Endodermal cell (in vitro differentiated cells): ENCODE measurements around the gene OTUD7B. TPM values are rescaled to one million over a fixed set of nuclear protein-coding genes. Genes with fewer than 3 reads are reported as not detected.

Source experiments
- DNase-seq: peaks from one replicate; pipeline ENCODE4 v3.0.0-alpha.2; 2017
- H3K27ac ChIP-seq: 2 replicates; pipeline ENCODE4 v1.5.1; 2013; ENCODE audit warnings: mild to moderate bottlenecking, low read depth, low read length, moderate library complexity
- H3K27me3 ChIP-seq: 2 replicates; pipeline ENCODE4 v1.6.1; 2013; ENCODE audit warnings: mild to moderate bottlenecking, low read length, moderate library complexity; ENCODE audit not compliant: insufficient read depth, control insufficient read depth, poor library complexity, severe bottlenecking
- H3K36me3 ChIP-seq: 2 replicates; pipeline ENCODE4 v1.7.0; 2013; ENCODE audit warnings: mild to moderate bottlenecking, low read length, moderate library complexity; ENCODE audit not compliant: control insufficient read depth, insufficient read depth
- H3K4me1 ChIP-seq: one replicate; pipeline ENCODE4 v1.7.0; 2013; ENCODE audit warnings: low read length; ENCODE audit not compliant: control insufficient read depth, insufficient read depth
- H3K4me3 ChIP-seq: 2 replicates; pipeline ENCODE4 v1.5.1; 2013; ENCODE audit warnings: mild to moderate bottlenecking, low read length, moderate library complexity
- H3K9ac ChIP-seq: 2 replicates; pipeline ENCODE4 v1.6.1; 2013; ENCODE audit warnings: mild to moderate bottlenecking, low read length, moderate library complexity; ENCODE audit not compliant: poor library complexity, severe bottlenecking; ENCODE audit errors: extremely low read depth
- H3K9me3 ChIP-seq: 2 replicates; pipeline ENCODE4 v1.6.1; 2013; ENCODE audit warnings: mild to moderate bottlenecking, low read length, moderate library complexity; ENCODE audit not compliant: control insufficient read depth
- H3K27ac Mint-ChIP-seq: 2 replicates; pipeline ENCODE4 v1.8.0; 2020; ENCODE audit warnings: mixed read lengths
- H3K27me3 Mint-ChIP-seq: 2 replicates; pipeline ENCODE4 v1.8.0; 2021; ENCODE audit warnings: mild to moderate bottlenecking, mixed read lengths; ENCODE audit not compliant: insufficient read depth
- H3K36me3 Mint-ChIP-seq: 2 replicates; pipeline ENCODE4 v1.8.0; 2020; ENCODE audit warnings: low read depth, mixed read lengths
- H3K4me1 Mint-ChIP-seq: 2 replicates; pipeline ENCODE4 v1.8.0; 2020; ENCODE audit warnings: mixed read lengths
- H3K4me3 Mint-ChIP-seq: 2 replicates; pipeline ENCODE4 v1.8.0; 2020; ENCODE audit warnings: mild to moderate bottlenecking, moderate library complexity, mixed read lengths
- H3K9me3 Mint-ChIP-seq: 2 replicates; pipeline ENCODE4 v1.8.0; 2020; ENCODE audit warnings: mild to moderate bottlenecking, mixed read lengths
- WGBS, 2 experiments: methylation state at CpG; one replicate each; pipeline versions ENCODE4 v1.1.5 to v1.1.7; 2013; ENCODE audit warnings: missing lambda C conversion rate in 2 of 2, mixed read lengths in 1 of 2; ENCODE audit not compliant: insufficient coverage in 1 of 2, insufficient read length in 1 of 2; 5-methylcytosine and 5-hydroxymethylcytosine counted together
- total RNA-seq, 2 donors: library from RNA; stranded (reverse); fragmentation: NEBNext Ultra II Directional in 1 of 2; extraction: Animal tissue kit (Norgen Biotek cat#: 25700) in 1 of 2; gene quantifications; 2 replicates in 1 of 2; 3 replicates in 1 of 2; pipeline ENCODE4 v1.2.1, GENCODE V29; 2021
- TF ChIP-seq, protein P1 (sequence below): fragments of 200-600 bp; sonication (generic); conservative IDR thresholded peaks from 2 replicates; pipeline ENCODE4 v1.5.0; 2021; ENCODE audit warnings: antibody characterized with exemption, mild to moderate bottlenecking

OTUD7B gene
- total RNA-seq, 2 donors from 2014 or later, result 26.6 to 31.1 TPM

DNA sequence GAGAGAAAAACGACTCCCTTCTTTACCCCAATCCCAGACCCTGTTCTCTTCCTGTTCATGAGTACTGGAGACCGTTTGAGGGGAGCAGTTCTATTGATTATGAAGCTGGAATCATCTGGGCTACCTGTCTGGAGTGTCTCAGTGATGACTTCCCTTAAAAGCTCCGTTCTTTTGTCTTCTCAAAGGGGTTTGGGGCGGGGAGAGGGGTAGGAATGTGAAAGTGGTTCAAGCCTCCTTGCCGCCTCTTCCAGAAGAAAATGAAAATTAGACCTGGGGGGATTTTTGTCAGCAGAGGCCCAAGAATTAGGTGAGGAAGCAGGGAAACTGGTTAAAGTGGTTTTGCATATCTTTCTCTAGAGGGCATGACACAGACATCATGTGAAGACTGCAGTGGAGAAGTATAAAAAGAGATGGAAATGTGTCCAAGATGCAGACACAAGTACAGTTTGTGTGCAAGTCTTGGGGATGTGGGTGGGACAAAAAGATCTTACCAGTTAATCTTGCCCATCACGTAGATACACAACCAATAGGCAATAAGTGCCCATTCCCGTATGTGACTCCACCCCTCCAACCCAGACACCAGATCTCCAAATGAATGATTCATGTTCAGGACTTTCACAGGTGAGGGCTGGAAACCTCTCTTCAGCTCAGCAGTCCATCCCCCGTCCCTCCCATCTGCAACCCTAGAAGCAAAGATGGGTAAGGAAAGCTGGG lies 73.4 kb downstream of the OTUD7B start:
- Mint-ChIP-seq H3K27ac (peak overlapping the region; percentile 85), H3K27me3 (no peaks in the 10 kb centered on the region), H3K36me3 (no peaks in the 10 kb centered on the region), H3K4me1 (peaks cover 42% of the 10 kb centered on the region), H3K4me3 (peak overlapping the region; percentile 57), H3K9me3 (no peaks in the 10 kb centered on the region)
- Histone ChIP-seq H3K4me3 (peak overlapping the region; percentile 29), H3K9ac (no peak overlapping the region), H3K4me1 (no peaks in the 10 kb centered on the region), H3K27me3 (no peaks in the 10 kb centered on the region), H3K27ac (no peak overlapping the region), H3K36me3 (no peaks in the 10 kb centered on the region), H3K9me3 (no peaks in the 10 kb centered on the region)
- WGBS, 2 experiments, result 30 to 39% methylated on average over 5 to 8 of the region's 8 CpGs
- DNase-seq, result peak; percentile 69
- TF ChIP-seq, protein P1, sequence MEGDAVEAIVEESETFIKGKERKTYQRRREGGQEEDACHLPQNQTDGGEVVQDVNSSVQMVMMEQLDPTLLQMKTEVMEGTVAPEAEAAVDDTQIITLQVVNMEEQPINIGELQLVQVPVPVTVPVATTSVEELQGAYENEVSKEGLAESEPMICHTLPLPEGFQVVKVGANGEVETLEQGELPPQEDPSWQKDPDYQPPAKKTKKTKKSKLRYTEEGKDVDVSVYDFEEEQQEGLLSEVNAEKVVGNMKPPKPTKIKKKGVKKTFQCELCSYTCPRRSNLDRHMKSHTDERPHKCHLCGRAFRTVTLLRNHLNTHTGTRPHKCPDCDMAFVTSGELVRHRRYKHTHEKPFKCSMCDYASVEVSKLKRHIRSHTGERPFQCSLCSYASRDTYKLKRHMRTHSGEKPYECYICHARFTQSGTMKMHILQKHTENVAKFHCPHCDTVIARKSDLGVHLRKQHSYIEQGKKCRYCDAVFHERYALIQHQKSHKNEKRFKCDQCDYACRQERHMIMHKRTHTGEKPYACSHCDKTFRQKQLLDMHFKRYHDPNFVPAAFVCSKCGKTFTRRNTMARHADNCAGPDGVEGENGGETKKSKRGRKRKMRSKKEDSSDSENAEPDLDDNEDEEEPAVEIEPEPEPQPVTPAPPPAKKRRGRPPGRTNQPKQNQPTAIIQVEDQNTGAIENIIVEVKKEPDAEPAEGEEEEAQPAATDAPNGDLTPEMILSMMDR, result no peak

DNA sequence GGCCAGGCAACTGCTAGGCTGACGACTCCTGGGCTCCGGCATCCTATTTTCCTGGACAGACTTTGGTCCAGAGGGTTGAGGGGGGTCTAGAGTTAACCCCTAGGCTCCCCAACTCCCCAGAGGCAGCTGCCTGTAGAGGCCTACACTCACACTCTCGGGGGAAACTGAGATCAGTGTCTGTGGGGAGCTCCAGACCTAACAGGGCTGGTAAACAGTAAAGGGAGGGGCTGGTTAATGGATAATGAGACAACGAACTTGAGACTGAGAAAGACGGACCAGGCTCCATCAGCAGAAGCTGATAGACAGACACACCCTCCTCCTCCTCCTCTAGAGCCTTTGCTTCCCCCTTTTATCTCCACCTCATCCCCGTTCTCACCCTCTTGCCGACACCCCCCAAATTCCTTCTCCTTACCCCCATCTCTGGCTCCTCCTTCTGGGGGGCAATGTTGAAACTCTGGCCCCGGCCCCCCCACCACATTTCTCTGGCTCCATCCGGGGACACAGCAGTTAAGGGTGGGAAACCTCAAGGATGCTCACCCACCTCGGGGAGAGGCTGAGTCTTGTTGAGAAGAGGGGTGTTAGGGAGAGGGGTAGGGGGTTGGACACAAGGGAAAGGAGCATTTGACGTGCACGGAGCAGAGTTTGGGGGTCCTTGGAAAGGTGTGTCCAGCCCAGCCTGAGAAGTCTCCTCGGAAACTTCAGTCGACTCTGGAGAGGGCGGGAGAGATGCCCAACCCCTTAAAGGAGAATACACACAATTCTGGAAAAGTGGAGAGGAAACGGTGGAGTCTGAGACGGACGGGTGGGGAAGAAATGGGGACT lies 74.1 kb downstream of the OTUD7B start, which contains the start of gene MTMR11:
Gene MTMR11 (minus strand): TSS at position 710 of the 822 bp plus-strand sequence. CDS start 232 bp downstream, at position 478.
- WGBS, 2 experiments, result 35 to 48% methylated on average over 5 to 18 of the region's 18 CpGs
- Histone ChIP-seq H3K9me3 (no peaks in the 10 kb centered on the region), H3K4me1 (no peaks in the 10 kb centered on the region), H3K27ac (no peak within 1 kb of the TSS), H3K9ac (no peak within 1 kb of the TSS), H3K36me3 (no peaks in the 10 kb centered on the region), H3K27me3 (no peaks in the 10 kb centered on the region), H3K4me3 (peak within 1 kb of the TSS; percentile 29)
- H3K27me3 Mint-ChIP-seq, result peaks cover 4% of the 10 kb centered on the region
- H3K4me3 Mint-ChIP-seq, result peak within 1 kb of the TSS; percentile 57
- TF ChIP-seq, protein P1, result no peak
- DNase-seq, result peak; percentile 67
- peaks cover 42% of the 10 kb centered on the region for H3K4me1 Mint-ChIP-seq
- no peaks in the 10 kb centered on the region for H3K36me3 Mint-ChIP-seq
- peak within 1 kb of the TSS; percentile 85 for H3K27ac Mint-ChIP-seq
- no peaks in the 10 kb centered on the region for H3K9me3 Mint-ChIP-seq

DNA sequence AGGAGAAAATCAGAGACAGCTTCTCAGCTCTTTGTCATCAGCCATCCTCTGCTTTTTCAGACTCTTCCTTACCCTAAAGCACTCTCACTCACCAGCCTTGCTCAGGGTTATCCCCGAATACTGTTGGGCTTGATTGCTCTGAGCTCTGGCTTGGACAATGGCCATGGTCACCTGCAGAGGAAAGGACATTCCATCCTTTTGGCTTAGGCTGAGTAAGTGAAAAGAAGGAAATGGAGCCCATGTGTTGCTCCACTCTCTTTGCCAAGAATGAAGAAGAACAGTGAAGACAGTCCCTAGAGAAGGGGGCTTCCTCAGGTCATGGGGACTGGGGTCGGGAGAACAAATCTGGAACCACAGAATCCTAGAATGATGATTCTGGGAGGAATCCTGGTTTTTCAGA lies 76.2 kb downstream of the OTUD7B start:
- H3K36me3 ChIP-seq, result no peaks in the 10 kb centered on the region
- no peaks in the 10 kb centered on the region for H3K4me1 ChIP-seq
- Mint-ChIP-seq H3K4me1 (peaks cover 32% of the 10 kb centered on the region), H3K4me3 (no peak overlapping the region), H3K27ac (no peak overlapping the region), H3K36me3 (no peaks in the 10 kb centered on the region), H3K9me3 (no peaks in the 10 kb centered on the region), H3K27me3 (peaks cover 4% of the 10 kb centered on the region)
- DNase-seq, result no peak
- H3K9ac ChIP-seq, result no peak overlapping the region
- no peak overlapping the region for H3K27ac ChIP-seq
- no peaks in the 10 kb centered on the region for H3K9me3 ChIP-seq
- TF ChIP-seq, protein P1, result no peak
- 93% methylated on average over 2 of the region's 2 CpGs; no CpG with 5 or more reads in 1 of the 2 experiments for WGBS, 2 experiments
- no peak overlapping the region for H3K4me3 ChIP-seq
- H3K27me3 ChIP-seq, result no peaks in the 10 kb centered on the region
